HepG2 (cell line): Measurements from ENCODE around the gene AKAP10. TPM values are rescaled to one million over a fixed set of nuclear protein-coding genes. Genes with fewer than 3 reads are reported as not detected.
A peak's percentile ranks its signal among the peaks of the same experiment; 100 is the strongest.

ENCODE experiments used
- CHD2 ChIP-seq: IDR thresholded peaks from 2 replicates; pipeline ENCODE4 v1.6.1; 2011; ENCODE audit warnings: low read depth, low read length, improper control_type of control experiment
- CREB3 ChIP-seq: sonication (generic); formaldehyde crosslinking; IDR thresholded peaks from 2 replicates; pipeline ENCODE4 v1.5.0; 2020; ENCODE audit warnings: missing genetic modification reagents
- DNMT3B ChIP-seq: conservative IDR thresholded peaks from 2 replicates; pipeline ENCODE4 v1.6.1; 2016; ENCODE audit warnings: missing biosample characterization, control low read depth
- GZF1 ChIP-seq: sonication (generic); formaldehyde crosslinking; IDR thresholded peaks from 2 replicates; pipeline ENCODE4 v1.5.1; 2020; ENCODE audit warnings: mild to moderate bottlenecking, missing genetic modification reagents
- HDAC1 ChIP-seq: sonication (generic); formaldehyde crosslinking; IDR thresholded peaks from 2 replicates; pipeline ENCODE4 v1.5.1; 2020; ENCODE audit warnings: mild to moderate bottlenecking, missing genetic modification reagents
- HNRNPLL ChIP-seq: fragments of 200-400 bp; formaldehyde crosslinking; IDR thresholded peaks from 2 replicates; pipeline ENCODE4 v1.6.1; 2017; ENCODE audit warnings: mild to moderate bottlenecking, low read depth, low read length; ENCODE audit not compliant: poor library complexity, severe bottlenecking
- HOXA9 ChIP-seq: sonication (generic); formaldehyde crosslinking; IDR thresholded peaks from 2 replicates; pipeline ENCODE4 v1.8.1; 2022; ENCODE audit warnings: missing genetic modification reagents, mild to moderate bottlenecking, moderate library complexity, borderline replicate concordance
- MBD4 ChIP-seq: IDR thresholded peaks from 2 replicates; pipeline ENCODE4 v1.6.1; 2012; ENCODE audit warnings: low read length, inconsistent platforms, borderline replicate concordance
- MTA1 ChIP-seq: sonication (generic); formaldehyde crosslinking; IDR thresholded peaks from 2 replicates; pipeline ENCODE4 v1.4.0; 2020; ENCODE audit warnings: missing genetic modification reagents, mild to moderate bottlenecking, borderline replicate concordance
- NCOR1 ChIP-seq: fragments of 200-600 bp; sonication (generic); IDR thresholded peaks from 2 replicates; pipeline ENCODE4 v1.7.0; 2017; ENCODE audit warnings: antibody characterized with exemption, low read length, borderline replicate concordance
- ONECUT2 ChIP-seq: sonication (generic); formaldehyde crosslinking; IDR thresholded peaks from 2 replicates; pipeline ENCODE4 v1.4.0; 2020; ENCODE audit warnings: missing genetic modification reagents
- SNAPC2 ChIP-seq: sonication (generic); formaldehyde crosslinking; IDR thresholded peaks from 2 replicates; pipeline ENCODE4 v1.8.1; 2022; ENCODE audit warnings: mild to moderate bottlenecking, missing genetic modification reagents
- SYNCRIP ChIP-seq: fragments of 200-400 bp; formaldehyde crosslinking; IDR thresholded peaks from 2 replicates; pipeline ENCODE4 v1.6.1; 2018; ENCODE audit warnings: mild to moderate bottlenecking, low read depth, low read length; ENCODE audit not compliant: insufficient read depth
- TP53 ChIP-seq: sonication (generic); formaldehyde crosslinking; conservative IDR thresholded peaks from 2 replicates; pipeline ENCODE4 v1.4.0; 2020; ENCODE audit warnings: missing genetic modification reagents
- TSC22D2 ChIP-seq: sonication (generic); formaldehyde crosslinking; IDR thresholded peaks from 2 replicates; pipeline ENCODE4 v1.5.1; 2020; ENCODE audit warnings: missing genetic modification reagents, mild to moderate bottlenecking, borderline replicate concordance
- ZMAT3 ChIP-seq: sonication (generic); formaldehyde crosslinking; conservative IDR thresholded peaks from 2 replicates; pipeline ENCODE4 v1.7.0; 2021; ENCODE audit warnings: missing genetic modification reagents
- ZNF207 ChIP-seq: fragments of 450-650 bp; IDR thresholded peaks from 2 replicates; pipeline ENCODE4 v1.6.1; 2016; ENCODE audit warnings: antibody characterized with exemption, borderline replicate concordance
- ZNF570 ChIP-seq: sonication (generic); formaldehyde crosslinking; IDR thresholded peaks from 2 replicates; pipeline ENCODE4 v1.4.0; 2020; ENCODE audit warnings: mild to moderate bottlenecking, missing genetic modification reagents, borderline replicate concordance
- ZNF646 ChIP-seq: sonication (generic); formaldehyde crosslinking; IDR thresholded peaks from 2 replicates; pipeline ENCODE4 v1.9.0; 2021; ENCODE audit warnings: mild to moderate bottlenecking, missing genetic modification reagents
- ZNF761 ChIP-seq: sonication (generic); formaldehyde crosslinking; conservative IDR thresholded peaks from 2 replicates; pipeline ENCODE4 v1.4.0; 2020; ENCODE audit warnings: mild to moderate bottlenecking, missing genetic modification reagents
- ZNF879 ChIP-seq: sonication (generic); formaldehyde crosslinking; IDR thresholded peaks from 2 replicates; pipeline ENCODE4 v1.8.1; 2023; ENCODE audit warnings: missing genetic modification reagents
- polyA plus RNA-seq, 8 experiments: library from polyadenylated mRNA; depleted of rRNA in 3 of 8; stranded (reverse) in 7 of 8; unstranded in 1 of 8; fragments of >200 nt; fragmentation: Illumina TruSeq in 4 of 8; extraction: Trizol in 4 of 8; gene quantifications; 2 replicates each; pipeline versions ENCODE4 v1.2.1 to v1.2.3, GENCODE V29; 2011 to 2016; ENCODE audit warnings: low read depth in 4 of 8, missing spikeins in 1 of 8, mixed read lengths in 1 of 8; ENCODE audit not compliant: insufficient read depth in 1 of 8
- total RNA-seq, 5 experiments: library from RNA; depleted of rRNA; stranded (reverse); fragments of >200 nt; fragmentation: Illumina TruSeq; extraction: Trizol; gene quantifications; 2 replicates each; pipeline ENCODE4 v1.2.3, GENCODE V29; 2016; ENCODE audit warnings: low read depth in 1 of 5

Gene AKAP10
- total and polyA plus RNA-seq, 2 of the 13 experiments (the other 11 are each of a cell fraction or from before 2014, with no cell fraction given) = 17.6 to 21.7 TPM

- TF ChIP-seq MTA1 (CRISPR knock-in tag) = peak; percentile 71; the same call in 1 of the 2 replicates
- TF ChIP-seq HDAC1 (CRISPR knock-in tag) = peak; percentile 76
- TF ChIP-seq ZNF207 = no peak
- TF ChIP-seq NCOR1 = no peak
- TF ChIP-seq CREB3 (CRISPR knock-in tag) = peak; percentile 84
- TF ChIP-seq GZF1 (CRISPR knock-in tag) = peak; percentile 80; the same call in 1 of the 2 replicates
- TF ChIP-seq ONECUT2 (CRISPR knock-in tag) = 0 out of 2 replicates have a peak, but pooled peaks have one; percentile 36
- TF ChIP-seq ZNF879 (CRISPR knock-in tag) = peak; percentile 98
- no peak for TF ChIP-seq MBD4
- TF ChIP-seq ZNF761 (CRISPR knock-in tag) = peak; percentile 97
- TF ChIP-seq ZNF570 (CRISPR knock-in tag) = no peak
- peak; percentile 88 for TF ChIP-seq ZMAT3 (CRISPR knock-in tag)
- TF ChIP-seq HNRNPLL = peak; percentile 27
- TF ChIP-seq DNMT3B (CRISPR knock-in tag) = no peak
- TF ChIP-seq SNAPC2 = peak; percentile 77; the same call in 1 of the 2 replicates
- no peak; the same call in 1 of the 2 replicates for TF ChIP-seq CHD2
- peak; percentile 60; the same call in 1 of the 2 replicates for TF ChIP-seq TP53
- no peak for TF ChIP-seq SYNCRIP
- TF ChIP-seq HOXA9 (CRISPR knock-in tag) = 0 out of 2 replicates have a peak, but pooled peaks have one; percentile 24
- TF ChIP-seq ZNF646 (CRISPR knock-in tag) = no peak
- TF ChIP-seq TSC22D2 (CRISPR knock-in tag) = no peak
Measured at GRCh38 chr17:19977293-19978208, at the start of gene AKAP10 (continued).
